OCI-LY7 (cell line): ENCODE data around the gene KLHL20. TPM values are rescaled to one million over a fixed set of nuclear protein-coding genes. Genes with fewer than 3 reads are reported as not detected.
"Not testable (repeated sequence)": the region's sequence is repeated elsewhere in the genome, so short reads cannot be mapped to it uniquely, and the experiment has no call there.

Experiments
- BruUV-seq: library from RNA; stranded (reverse); fragments of 400-500 nt; replicated peaks from 2 replicates; lab custom pipeline; 2021; lab: Mats Ljungman, UMichigan
- CTCF ChIA-PET: fragments of 300-600 bp; sonication (Branson Sonifier 250); formaldehyde crosslinking; loops from one replicate; lab custom pipeline; 2022; ENCODE audit warnings: antibody characterized with exemption; ENCODE audit not compliant: unreplicated experiment; lab: Charles Lee
- POLR2A ChIA-PET: fragments of 300-600 bp; sonication (Branson Sonifier 250); formaldehyde crosslinking; loops from one replicate; lab custom pipeline; 2022; ENCODE audit warnings: antibody characterized with exemption; lab: Charles Lee
- DNase-seq: peaks from one replicate; pipeline ENCODE4 v3.0.0-alpha.2; 2015; ENCODE audit warnings: low spot score
- H2AFZ ChIP-seq: fragments of 200-600 bp; sonication (generic), shearing (Covaris generic); 2 replicates; pipeline ENCODE4 v1.6.1; 2014; ENCODE audit warnings: mild to moderate bottlenecking, antibody characterized with exemption, low read length, moderate library complexity
- H3K27ac ChIP-seq: fragments of 200-600 bp; sonication (generic); 2 replicates; pipeline ENCODE4 v1.5.1; 2014; ENCODE audit warnings: mixed run types, low read depth, mild to moderate bottlenecking, moderate library complexity, low read length, inconsistent platforms; ENCODE audit not compliant: poor library complexity, severe bottlenecking
- H3K36me3 ChIP-seq: fragments of 200-600 bp; sonication (generic); 2 replicates; pipeline ENCODE4 v1.6.1; 2014; ENCODE audit warnings: mild to moderate bottlenecking, antibody characterized with exemption, low read length, moderate library complexity, mixed read lengths; ENCODE audit not compliant: insufficient read depth
- H3K4me1 ChIP-seq: fragments of 200-600 bp; sonication (generic); 2 replicates; pipeline ENCODE4 v1.5.1; 2014; ENCODE audit warnings: mild to moderate bottlenecking, low read length; ENCODE audit not compliant: insufficient read depth, poor library complexity, severe bottlenecking
- H3K4me2 ChIP-seq: fragments of 200-600 bp; sonication (generic); 2 replicates; pipeline ENCODE4 v1.6.1; 2014; ENCODE audit warnings: mild to moderate bottlenecking, low read length
- H3K4me3 ChIP-seq: fragments of 200-600 bp; sonication (generic); 2 replicates; pipeline ENCODE4 v1.5.1; 2014; ENCODE audit warnings: mild to moderate bottlenecking, low read depth, low read length; ENCODE audit not compliant: poor library complexity, severe bottlenecking
- H3K79me2 ChIP-seq: fragments of 200-600 bp; sonication (generic); 2 replicates; pipeline ENCODE4 v1.6.1; 2016; ENCODE audit warnings: low read depth, mild to moderate bottlenecking, low read length, moderate library complexity, mixed read lengths; ENCODE audit not compliant: insufficient read depth
- H3K9me2 ChIP-seq: fragments of 200-600 bp; sonication (generic); 2 replicates; pipeline ENCODE4 v1.6.1; 2016; ENCODE audit warnings: mild to moderate bottlenecking, low read length, mixed read lengths; ENCODE audit not compliant: insufficient read depth
- H3K9me3 ChIP-seq: fragments of 200-600 bp; sonication (generic); 2 replicates; pipeline ENCODE4 v1.6.1; 2014; ENCODE audit warnings: mild to moderate bottlenecking, mixed run types, low read length, mixed read lengths
- H4K20me1 ChIP-seq: fragments of 200-600 bp; sonication (generic); 2 replicates; pipeline ENCODE4 v1.6.1; 2014; ENCODE audit warnings: mild to moderate bottlenecking, antibody characterized with exemption, low read length, moderate library complexity, mixed read lengths; ENCODE audit not compliant: insufficient read depth
- CTCF ChIP-seq: fragments of 200-600 bp; sonication (generic); conservative IDR thresholded peaks from 2 replicates; pipeline ENCODE4 v1.5.1; 2014; ENCODE audit warnings: mild to moderate bottlenecking, antibody characterized with exemption, low read length, moderate library complexity, mixed read lengths
- EZH2phosphoT487 ChIP-seq: fragments of 200-600 bp; sonication (generic); IDR thresholded peaks from 2 replicates; pipeline ENCODE4 v1.6.1; 2018; ENCODE audit warnings: low read depth, borderline replicate concordance, mild to moderate bottlenecking, mixed run types, antibody characterized with exemption, low read length, moderate library complexity, mixed read lengths
- intact Hi-C: fragments of 100-400 bp; cut with micrococcal nuclease; formaldehyde crosslinking; loops from one replicate; pipeline ENCODE4 v1.10.0; 2022; ENCODE audit not compliant: unreplicated experiment
- total RNA-seq, 2 experiments: library from RNA; depleted of rRNA in 1 of 2; stranded (reverse); fragments of >200 nt in 1 of 2; shearing (Covaris generic) in 1 of 2; gene quantifications; 2 replicates each; pipeline ENCODE4 v1.2.3, GENCODE V29; 2014 to 2022

Gene KLHL20
- total RNA-seq, 2 experiments from 2014 or later, result 17.5 to 22.6 TPM

- POLR2A ChIA-PET, result interaction anchor here (1.2 to 3.2 kb wide), 3 partner anchors 9 to 17 kb away, joined by 5 to 10 read pairs (median 7); no protein-coding TSS in a partner anchor
- intact Hi-C loops, result no loop called here
- Histone ChIP-seq H3K9me3 (no peaks in the 10 kb centered on the region), H4K20me1 (no peaks in the 10 kb centered on the region), H3K79me2 (peaks cover 6% of the 10 kb centered on the region; the same call in 1 of the 2 replicates), H2AFZ (no peak overlapping the region), H3K27ac (no peak overlapping the region), H3K9me2 (no peaks in the 10 kb centered on the region), H3K36me3 (peaks cover 95% of the 10 kb centered on the region), H3K4me1 (no peaks in the 10 kb centered on the region), H3K4me3 (no peak overlapping the region), H3K4me2 (no peak overlapping the region)
- TF ChIP-seq EZH2phosphoT487, result no peak
- TF ChIP-seq CTCF, result no peak
- DNase-seq, result no peak
- no TSS peak for BruUV-seq
- CTCF ChIA-PET, result no interaction called here
These were observed 88.2 kb downstream of the KLHL20 start for GRCh38 chr1:173802961-173803360.

- H3K9me2 ChIP-seq, H4K20me1 ChIP-seq, H3K4me1 ChIP-seq, CTCF ChIA-PET, H3K27ac ChIP-seq, H3K4me2 ChIP-seq, H3K4me3 ChIP-seq, intact Hi-C loops, DNase-seq, H3K9me3 ChIP-seq, H2AFZ ChIP-seq, BruUV-seq: not testable (repeated sequence)
- Histone ChIP-seq H3K79me2 (peaks cover 67% of the 10 kb centered on the region), H3K36me3 (peaks cover 62% of the 10 kb centered on the region)
- POLR2A ChIA-PET, result interaction anchor here (1.5 kb wide), 1 partner anchor 11 kb away, joined by 7 read pairs; no protein-coding TSS in a partner anchor
These were observed 98.9 kb downstream of the KLHL20 start for GRCh38 chr1:173813654-173814053.

GRCh38 chr1:173818459-173818858 is 103.7 kb downstream of the KLHL20 start:
- H2AFZ ChIP-seq, result no peak overlapping the region
- ChIA-PET CTCF (no interaction called here), POLR2A (interaction anchor here (0.7 to 1.0 kb wide), 5 partner anchors 19 to 401 kb away, joined by 3 to 5 read pairs (median 3); no protein-coding TSS in a partner anchor)
- no peak for DNase-seq
- H3K4me3 ChIP-seq, result no peak overlapping the region
- peaks cover 26% of the 10 kb centered on the region for H3K4me1 ChIP-seq
- H3K9me2 ChIP-seq, result no peaks in the 10 kb centered on the region
- H3K79me2 ChIP-seq, result peaks cover 90% of the 10 kb centered on the region
- H3K27ac ChIP-seq, result no peak overlapping the region
- H3K9me3 ChIP-seq, result no peaks in the 10 kb centered on the region
- TF ChIP-seq CTCF (no peak), EZH2phosphoT487 (no peak)
- peaks cover 8% of the 10 kb centered on the region; the same call in 1 of the 2 replicates for H4K20me1 ChIP-seq
- intact Hi-C loops, result no loop called here
- no peak overlapping the region for H3K4me2 ChIP-seq
- no TSS peak for BruUV-seq
- peaks cover 60% of the 10 kb centered on the region for H3K36me3 ChIP-seq
